ENCODE data around the gene ZNF804B.
A peak's percentile ranks its signal among the peaks of the same experiment; 100 is the strongest.

GRCh38 chr7:88759230-88760135 is at the start of gene ZNF804B:
- TF ChIP-seq SMAD1 (IDR thresholded peaks at IDR 0.05; ENCODE audit: low read depth, low read length, partially characterized antibody) (no peak), JUND (IDR thresholded peaks at IDR 0.05; ENCODE audit: borderline replicate concordance, low read depth, low read length) (no peak), JUND (tag; IDR thresholded peaks at IDR 0.05; ENCODE audit: borderline replicate concordance, low read depth, low read length) (no peak), ZNF592 (IDR thresholded peaks at IDR 0.05) (no peak), CTCF (IDR thresholded peaks at IDR 0.05 in 2 of 3, conservative IDR thresholded peaks at IDR 0.05 in 1 of 3; ENCODE audit: insufficient read depth in 2 of 3, low read depth in 1 of 3, low read length in 3 of 3) (peak in 1 of 3 experiments; percentile 23; a peak in 1 of 6 replicates)

Data from K562 (cell line).